HG02759 (cell line): ENCODE data around the gene SNX30.

Source experiments
- ATAC-seq: cut with Tn5 transposase; IDR thresholded peaks from one replicate; pipeline ENCODE4 v1.9.1; 2021; ENCODE audit warnings: mild to moderate bottlenecking, moderate library complexity; ENCODE audit not compliant: unreplicated experiment

The SNX30 gene

DNA sequence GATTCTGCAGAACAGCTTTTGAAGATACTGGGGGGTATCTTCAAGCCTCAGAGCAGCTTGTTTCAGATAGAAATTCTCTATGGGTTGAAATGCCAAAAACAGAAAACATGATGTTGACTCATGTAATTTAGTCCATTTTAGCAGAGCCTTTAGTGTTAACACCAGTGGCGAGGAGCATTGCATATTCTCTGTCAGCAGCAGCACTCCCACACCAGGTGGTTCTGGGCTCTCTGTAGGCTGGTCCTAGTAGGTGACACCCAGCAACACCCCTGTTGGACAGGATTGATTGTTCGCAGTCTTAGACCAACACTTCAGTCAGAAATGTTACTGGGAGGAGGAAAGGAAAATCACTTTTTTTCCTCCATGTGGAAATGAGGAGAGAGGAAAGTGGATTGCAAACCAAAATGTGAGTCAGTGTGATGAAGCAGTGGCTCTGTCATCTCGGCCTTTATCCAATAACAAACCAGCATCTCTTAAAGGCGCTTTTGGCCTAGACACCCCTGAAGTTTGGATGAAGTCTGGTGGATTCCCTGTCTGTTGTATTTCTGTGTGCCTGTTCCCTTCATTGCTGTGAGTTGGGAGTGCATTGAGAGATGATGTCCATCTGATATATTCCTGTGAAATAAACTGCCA is 123.3 kb downstream of the SNX30 start:
- no peak for ATAC-seq

- no peak for ATAC-seq
Observed at GRCh38 chr9:112878752-112879151, 128.2 kb downstream of the SNX30 start.

- no peak for ATAC-seq
Observed at GRCh38 chr9:112880650-112881049, 130.1 kb downstream of the SNX30 start.

DNA sequence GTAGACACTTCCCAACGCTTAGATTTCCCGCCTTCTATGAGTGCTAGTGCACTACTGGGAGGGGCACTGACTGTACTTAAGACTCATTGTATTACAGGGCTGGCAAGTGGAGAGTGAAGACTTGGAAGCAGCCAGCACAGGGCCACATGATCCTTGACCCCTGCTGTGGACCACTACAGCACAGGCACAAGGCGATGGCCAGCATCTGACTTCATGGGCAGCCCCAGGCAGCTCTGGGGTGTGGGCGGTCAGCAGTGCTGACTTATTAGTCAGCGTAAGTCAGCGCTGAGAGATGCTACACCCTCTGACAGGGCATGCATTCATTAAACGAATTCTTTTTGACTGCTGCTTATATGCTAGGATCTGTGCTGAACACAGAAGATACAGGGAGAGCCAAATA is 130.8 kb downstream of the SNX30 start:
- ATAC-seq = no peak

DNA sequence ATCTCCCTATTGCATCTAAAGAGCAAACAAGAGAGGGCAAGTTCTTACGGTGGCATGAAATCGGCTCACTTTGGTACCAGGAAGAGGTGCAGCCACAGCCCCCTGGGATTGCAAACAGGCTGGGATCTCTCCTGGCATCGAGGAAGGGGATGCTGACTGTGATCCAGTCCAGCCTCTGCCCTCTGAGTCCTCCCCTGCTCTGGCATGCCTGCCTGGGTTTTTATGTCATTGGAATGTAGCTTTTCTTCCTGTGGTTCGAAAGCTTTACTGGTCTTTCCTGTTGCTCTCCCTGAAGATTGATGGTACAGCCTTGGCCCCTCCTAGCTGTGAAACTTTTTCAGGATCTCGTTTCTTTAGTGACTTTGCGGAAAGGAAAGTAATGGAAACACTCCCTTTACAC is 133.5 kb downstream of the SNX30 start:
- ATAC-seq = no peak

DNA sequence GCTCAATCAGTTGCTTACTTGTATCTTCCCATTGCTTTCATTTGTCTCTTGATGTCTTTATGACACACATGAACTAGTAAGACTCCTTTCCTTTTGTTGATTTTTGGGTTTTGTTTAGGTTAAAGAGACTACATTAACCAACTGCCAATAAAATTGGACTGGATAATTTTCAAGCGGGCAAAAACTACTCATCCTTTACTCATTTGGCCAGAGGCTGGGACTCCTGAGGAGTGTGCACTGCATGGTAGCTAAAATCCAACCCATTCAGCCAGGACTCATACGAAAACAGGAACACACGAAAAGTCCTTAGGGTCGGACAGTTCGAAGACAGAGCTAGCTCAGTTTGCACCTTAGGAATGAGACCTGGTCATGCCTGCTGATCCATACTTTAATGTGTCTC is 134.2 kb downstream of the SNX30 start:
- no peak for ATAC-seq

DNA sequence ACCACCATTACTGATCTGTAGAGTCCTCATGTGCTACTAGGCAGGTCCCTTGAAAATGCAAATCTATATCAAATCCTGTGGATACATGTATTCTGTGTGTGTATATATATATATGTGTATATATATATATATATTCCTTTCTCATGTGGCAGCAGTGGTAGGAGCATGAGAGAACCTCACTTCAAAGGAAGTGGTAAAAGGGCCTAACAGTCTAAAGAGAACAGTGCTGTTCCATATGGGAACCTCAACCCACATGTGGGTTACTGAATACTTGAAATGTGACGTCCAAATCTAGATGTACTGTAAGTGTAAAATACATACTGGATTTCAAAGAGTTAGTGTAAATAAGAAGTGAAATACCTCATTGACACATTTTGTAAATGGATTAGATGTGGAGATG is 134.8 kb downstream of the SNX30 start:
- no peak for ATAC-seq

- ATAC-seq = no peak
Observed at GRCh38 chr9:112886351-112886750, 135.8 kb downstream of the SNX30 start.

GRCh38 chr9:112887381-112887780 is 136.8 kb downstream of the SNX30 start:
- no peak for ATAC-seq

DNA sequence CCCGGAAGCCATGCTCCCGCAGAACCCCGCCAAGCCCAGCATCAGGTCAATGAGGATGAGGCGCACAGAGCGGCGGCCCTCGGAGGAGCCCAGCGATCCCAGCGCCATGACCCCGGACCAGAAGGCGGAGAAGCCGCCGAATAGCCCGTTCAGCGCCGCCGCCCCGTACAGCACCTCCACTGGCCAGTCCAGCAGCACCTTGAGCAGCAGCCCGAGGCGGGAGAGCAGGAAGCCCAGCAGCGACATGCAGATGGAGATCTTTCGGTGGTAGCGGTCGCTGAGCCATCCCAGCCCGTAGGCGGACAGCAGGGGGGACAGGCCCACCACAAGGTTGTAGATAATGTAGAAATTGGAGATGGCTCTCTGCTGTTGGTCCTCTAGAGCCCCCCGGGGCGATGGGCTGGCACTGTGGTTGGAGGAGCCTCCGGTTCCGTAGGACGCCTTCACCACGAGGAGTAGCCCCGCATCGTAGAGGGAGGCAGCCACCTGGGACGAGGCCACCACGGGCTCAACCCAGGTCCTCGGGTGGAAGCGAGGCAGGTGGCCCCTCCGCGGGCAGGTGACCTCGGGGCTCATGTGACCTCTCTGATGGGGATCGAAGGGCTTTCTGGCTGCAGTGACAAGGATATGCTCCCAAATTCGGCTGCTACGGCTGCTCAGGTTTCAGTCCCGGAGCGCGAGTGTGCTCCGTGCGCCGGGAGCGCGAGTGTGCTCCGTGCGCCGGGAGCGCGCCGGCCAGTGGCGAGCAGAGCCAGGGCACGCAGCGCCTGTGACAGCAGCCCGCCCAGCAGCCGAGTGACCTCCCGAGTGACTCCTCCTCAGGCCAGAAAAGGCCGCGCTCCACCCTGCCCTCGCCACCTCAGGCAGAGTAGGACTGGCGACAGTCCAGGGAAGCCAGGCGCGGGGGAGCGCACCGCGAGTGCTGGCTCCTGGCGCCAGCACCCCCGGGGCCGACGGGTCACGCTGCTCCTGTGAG is 139.8 kb downstream of the SNX30 start, which contains the start of gene SLC46A2:
TSS of gene SLC46A2 (minus strand) at position 771 of the 976 bp plus-strand sequence. CDS start at position 576, 195 bp downstream.
- ATAC-seq = no peak

- ATAC-seq = no peak
Observed at GRCh38 chr9:112891521-112891920, 141.0 kb downstream of the SNX30 start.

DNA sequence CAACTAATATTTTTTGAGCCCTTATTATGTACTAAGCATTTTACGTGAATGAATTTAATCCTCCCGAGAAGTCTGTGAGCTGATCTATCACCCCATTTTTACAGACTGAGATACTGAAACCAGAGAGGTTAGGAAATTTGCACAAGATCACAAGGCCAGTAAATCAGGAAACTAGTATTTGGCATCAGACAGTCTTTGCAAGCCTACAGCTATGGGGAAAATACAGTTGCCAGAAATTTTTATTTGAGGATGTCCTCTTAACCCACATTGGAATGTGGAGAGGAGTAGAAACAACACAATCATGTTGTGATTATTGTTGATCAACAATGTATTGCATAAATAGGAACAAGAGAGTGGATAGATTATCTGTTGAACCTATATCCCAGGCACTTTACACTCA is 142.4 kb downstream of the SNX30 start:
- ATAC-seq = no peak

GRCh38 chr9:112894041-112894440 is 143.5 kb downstream of the SNX30 start:
- no peak for ATAC-seq

- ATAC-seq = no peak
Observed at GRCh38 chr9:112894699-112895098, 144.1 kb downstream of the SNX30 start.

DNA sequence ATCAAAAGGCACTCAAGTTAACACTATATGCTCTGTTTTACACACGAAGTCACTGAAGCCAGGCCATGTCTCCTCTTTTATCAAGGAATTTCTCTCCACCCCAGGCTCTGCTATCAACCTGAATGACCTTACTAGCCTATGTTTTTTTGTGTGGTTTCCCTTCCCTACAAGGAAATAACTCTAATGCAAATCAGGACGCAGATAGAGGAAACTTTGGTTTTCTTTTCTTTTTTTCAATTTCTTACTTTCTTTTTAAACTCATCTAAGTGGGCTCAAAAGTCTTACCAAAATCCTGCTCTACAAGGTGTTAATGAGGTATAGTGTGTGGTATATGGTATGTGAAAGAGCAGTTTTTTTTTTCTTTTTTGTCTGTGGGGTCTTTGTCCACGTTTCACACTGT is 145.6 kb downstream of the SNX30 start:
- no peak for ATAC-seq

- no peak for ATAC-seq
Observed at GRCh38 chr9:112898872-112899311, 148.3 kb downstream of the SNX30 start.

DNA sequence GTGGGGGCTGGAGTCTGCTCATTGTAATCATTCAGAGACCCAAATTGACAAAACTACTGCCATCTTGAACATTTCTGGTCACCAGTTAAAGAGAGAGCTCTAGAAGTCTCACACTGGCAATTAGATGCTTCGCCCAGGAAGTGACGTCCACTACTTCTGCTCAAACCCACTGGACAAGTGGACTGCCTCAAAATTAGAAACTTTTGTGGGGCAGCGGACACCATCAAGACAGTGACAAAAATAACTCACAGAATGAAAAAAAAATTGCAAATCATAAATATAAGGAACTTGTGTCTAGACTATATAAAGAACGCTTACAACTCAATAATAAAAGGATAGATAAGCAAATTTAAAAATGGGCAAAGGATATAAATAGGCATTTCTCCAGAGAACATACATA is 149.9 kb downstream of the SNX30 start:
- ATAC-seq = no peak

DNA sequence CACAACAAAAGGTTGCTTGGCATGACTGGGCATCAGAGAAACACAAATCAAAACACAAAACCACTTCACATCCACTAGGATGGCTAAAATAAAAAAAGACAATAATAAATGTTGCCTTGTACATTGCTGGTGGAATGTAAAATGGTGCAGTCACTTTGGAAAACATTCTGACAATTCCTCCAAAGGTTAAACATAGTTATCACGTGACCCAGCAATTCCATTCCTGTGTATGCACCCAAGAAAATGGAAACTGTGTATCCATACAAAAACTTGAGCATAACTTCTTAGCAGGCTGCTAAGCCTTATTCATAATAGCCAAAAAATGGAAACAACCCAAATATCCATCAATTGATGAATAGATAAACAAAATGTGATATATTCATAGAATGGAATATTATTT is 150.3 kb downstream of the SNX30 start:
- ATAC-seq = no peak

DNA sequence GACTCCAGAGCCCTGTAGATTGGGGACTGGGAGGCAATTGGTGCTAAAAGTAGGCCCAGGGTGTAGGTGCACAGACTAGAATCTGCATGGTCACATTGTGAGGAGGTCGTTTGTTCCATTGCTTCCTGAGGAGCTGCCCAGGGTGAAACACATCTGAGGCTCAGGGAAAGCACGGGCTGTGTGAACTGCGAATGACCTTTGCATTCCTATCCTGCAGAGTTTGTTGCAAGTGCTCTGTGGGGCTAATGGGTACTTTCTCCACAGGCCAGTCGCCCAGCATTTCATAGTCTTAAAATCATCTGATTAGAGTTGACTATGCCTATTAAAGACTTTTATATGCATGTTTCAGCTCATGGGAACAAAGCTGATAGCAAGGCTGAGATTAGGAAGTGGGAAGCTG is 154.5 kb downstream of the SNX30 start:
- ATAC-seq = no peak

GRCh38 chr9:112911736-112912135 is 161.2 kb downstream of the SNX30 start:
- ATAC-seq = no peak

- no peak for ATAC-seq
Observed at GRCh38 chr9:112912636-112913035, 162.1 kb downstream of the SNX30 start.

DNA sequence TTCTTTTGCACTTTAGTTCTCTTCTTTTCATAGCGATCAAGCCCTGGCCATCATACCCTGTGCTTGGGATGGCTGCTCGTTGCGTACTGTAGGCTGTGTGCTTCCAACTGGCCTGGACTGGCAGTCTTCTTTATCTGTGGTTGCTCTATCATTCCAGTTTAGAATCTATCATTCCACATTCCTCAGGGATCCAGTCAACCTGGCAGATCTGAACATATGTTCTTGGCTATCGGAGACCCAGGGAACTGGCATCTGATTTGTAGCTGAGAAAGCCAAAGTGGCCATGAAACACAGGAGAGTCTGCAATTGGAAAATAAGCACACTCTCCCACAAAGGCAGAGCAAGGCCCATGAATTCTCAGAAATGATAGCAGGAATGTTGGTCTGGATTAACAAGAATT is 162.8 kb downstream of the SNX30 start:
- ATAC-seq = no peak
